Activated CD8-positive, alpha-beta memory T cell treated with anti-CD3 and anti-CD28 coated beads for 36 hours (primary cell): ENCODE results near the gene PPFIBP1. TPM values are rescaled to one million over a fixed set of nuclear protein-coding genes. Genes with fewer than 3 reads are reported as not detected.
"Not testable (repeated sequence)": the region's sequence is repeated elsewhere in the genome, so short reads cannot be mapped to it uniquely, and the experiment has no call there.

Experiments used
- CTCF ChIA-PET: fragments of 350-600 bp; sonication (Branson Sonifier 250); formaldehyde crosslinking; loops from one replicate; lab custom pipeline; 2021; ENCODE audit warnings: antibody characterized with exemption; lab: Charles Lee
- POLR2A ChIA-PET: fragments of 350-600 bp; sonication (Branson Sonifier 250); formaldehyde crosslinking; loops from one replicate; lab custom pipeline; 2021; ENCODE audit warnings: antibody characterized with exemption; lab: Charles Lee
- total RNA-seq, 2 experiments: library from RNA; stranded (reverse); gene quantifications; one replicate each; pipeline ENCODE4 v1.2.3, GENCODE V29; 2021

Gene PPFIBP1
- total RNA-seq, 2 experiments from 2014 or later = 10.1 to 10.6 TPM

GRCh38 chr12:27640566-27641200 is 116.7 kb downstream of the PPFIBP1 start:
- POLR2A ChIA-PET, CTCF ChIA-PET: not testable (repeated sequence)

GRCh38 chr12:27642361-27642760 is 118.4 kb downstream of the PPFIBP1 start:
- CTCF ChIA-PET, POLR2A ChIA-PET: not testable (repeated sequence)

GRCh38 chr12:27642892-27643291 is 118.9 kb downstream of the PPFIBP1 start:
- POLR2A ChIA-PET, CTCF ChIA-PET: not testable (repeated sequence)

- ChIA-PET POLR2A (no interaction called here), CTCF (interaction anchor here (0.6 kb wide), 1 partner anchor 196 kb away, joined by 5 read pairs; no protein-coding TSS in a partner anchor)
These were observed 120.3 kb downstream of the PPFIBP1 start for GRCh38 chr12:27644158-27644845.

- ChIA-PET CTCF (no interaction called here), POLR2A (no interaction called here)
These were observed 121.7 kb downstream of the PPFIBP1 start for GRCh38 chr12:27645671-27646070.

GRCh38 chr12:27646149-27646548 is 122.1 kb downstream of the PPFIBP1 start:
- CTCF ChIA-PET = no interaction called here
- POLR2A ChIA-PET = no interaction called here

- CTCF ChIA-PET = no interaction called here
- POLR2A ChIA-PET = no interaction called here
These were observed 126.0 kb downstream of the PPFIBP1 start for GRCh38 chr12:27650011-27650410.

- ChIA-PET CTCF (no interaction called here), POLR2A (no interaction called here)
These were observed 127.2 kb downstream of the PPFIBP1 start for GRCh38 chr12:27651201-27651600.

- ChIA-PET POLR2A (no interaction called here), CTCF (interaction anchor here (0.8 to 1.0 kb wide), 2 partner anchors 217 to 350 kb away, joined by 3 to 4 read pairs; no protein-coding TSS in a partner anchor)
These were observed 128.3 kb downstream of the PPFIBP1 start for GRCh38 chr12:27652174-27652763.

GRCh38 chr12:27653661-27654060 is 129.7 kb downstream of the PPFIBP1 start:
- CTCF ChIA-PET = no interaction called here
- POLR2A ChIA-PET = no interaction called here

- CTCF ChIA-PET, POLR2A ChIA-PET: not testable (repeated sequence)
These were observed 131.5 kb downstream of the PPFIBP1 start for GRCh38 chr12:27655476-27655875.

GRCh38 chr12:27657296-27657695 is 133.3 kb downstream of the PPFIBP1 start:
- ChIA-PET POLR2A (no interaction called here), CTCF (no interaction called here)

- ChIA-PET CTCF (no interaction called here), POLR2A (no interaction called here)
These were observed 141.7 kb downstream of the PPFIBP1 start for GRCh38 chr12:27665704-27666103.

GRCh38 chr12:27666510-27666909 is 142.5 kb downstream of the PPFIBP1 start:
- ChIA-PET POLR2A (no interaction called here), CTCF (interaction anchor here (0.6 kb wide), 1 partner anchor 53 kb away, joined by 3 read pairs; no protein-coding TSS in a partner anchor)

- CTCF ChIA-PET = no interaction called here
These were observed 143.5 kb downstream of the PPFIBP1 start for GRCh38 chr12:27667540-27667939.

GRCh38 chr12:27672051-27672450 is 148.0 kb downstream of the PPFIBP1 start:
- CTCF ChIA-PET = no interaction called here
- POLR2A ChIA-PET = no interaction called here

More at GRCh38 chr12:27667540-27667939, 143.5 kb downstream of the PPFIBP1 start:
- POLR2A ChIA-PET = no interaction called here

- CTCF ChIA-PET = no interaction called here
- POLR2A ChIA-PET = no interaction called here
These were observed 148.6 kb downstream of the PPFIBP1 start for GRCh38 chr12:27672643-27673042.

- ChIA-PET POLR2A (no interaction called here), CTCF (no interaction called here)
These were observed 149.2 kb downstream of the PPFIBP1 start for GRCh38 chr12:27673101-27673718.

- CTCF ChIA-PET = interaction anchor here (0.7 kb wide), 1 partner anchor 295 kb away, joined by 3 read pairs; no protein-coding TSS in a partner anchor
- POLR2A ChIA-PET = no interaction called here
These were observed 151.0 kb downstream of the PPFIBP1 start for GRCh38 chr12:27674989-27675388.

- ChIA-PET POLR2A (no interaction called here), CTCF (no interaction called here)
These were observed 156.6 kb downstream of the PPFIBP1 start for GRCh38 chr12:27680619-27681018.
